DND-41 (cell line): ENCODE measurements around the gene LMF1.
A peak's percentile ranks its signal among the peaks of the same experiment; 100 is the strongest.
"Not testable (repeated sequence)": the region's sequence is repeated elsewhere in the genome, so short reads cannot be mapped to it uniquely, and the experiment has no call there.

Experiments
- ATAC-seq: fragments of 200-7000 bp; cut with Tn5 transposase; 3 replicates; pipeline ENCODE4 v1.9.1; 2021; ENCODE audit warnings: low read depth; ENCODE audit not compliant: insufficient read depth
- DNase-seq: peaks from one replicate; pipeline ENCODE4 v3.0.0-alpha.2; 2020
- H2AFZ ChIP-seq: 2 replicates; pipeline ENCODE4 v1.6.0; 2012; ENCODE audit warnings: low read depth, low read length
- H3K27ac ChIP-seq: 2 replicates; pipeline ENCODE4 v1.5.1; 2012; ENCODE audit warnings: low read length, inconsistent platforms
- H3K27me3 ChIP-seq: fragments of 200-600 bp; sonication (generic); 2 replicates; pipeline ENCODE4 v1.6.0; 2012; ENCODE audit warnings: low read length, mild to moderate bottlenecking, inconsistent platforms; ENCODE audit not compliant: insufficient read depth, poor library complexity
- H3K36me3 ChIP-seq: 2 replicates; pipeline ENCODE4 v1.5.1; 2012; ENCODE audit warnings: low read length, inconsistent platforms; ENCODE audit not compliant: insufficient read depth
- H3K4me1 ChIP-seq: 2 replicates; pipeline ENCODE4 v1.5.1; 2012; ENCODE audit warnings: mild to moderate bottlenecking, low read length; ENCODE audit not compliant: insufficient read depth
- H3K4me2 ChIP-seq: 2 replicates; pipeline ENCODE4 v1.6.0; 2012; ENCODE audit warnings: mild to moderate bottlenecking, moderate library complexity, low read length, inconsistent platforms; ENCODE audit not compliant: insufficient read depth
- H3K4me3 ChIP-seq, 2 experiments: fragments of 200-600 bp in 1 of 2; shearing (Covaris generic) in 1 of 2; 2 replicates each; pipeline ENCODE4 v1.5.1; 2012 to 2016; ENCODE audit warnings: inconsistent platforms in 2 of 2, low read length in 2 of 2, mild to moderate bottlenecking in 2 of 2, low read depth in 1 of 2, moderate library complexity in 1 of 2
- H3K79me2 ChIP-seq: 2 replicates; pipeline ENCODE4 v1.6.0; 2012; ENCODE audit warnings: low read length, inconsistent platforms; ENCODE audit not compliant: insufficient read depth
- H3K9ac ChIP-seq: 2 replicates; pipeline ENCODE4 v1.6.0; 2012; ENCODE audit warnings: low read depth, mild to moderate bottlenecking, inconsistent platforms, low read length, moderate library complexity
- H3K9me3 ChIP-seq: 2 replicates; pipeline ENCODE4 v1.5.1; 2012; ENCODE audit warnings: low read length, moderate library complexity, mild to moderate bottlenecking, inconsistent platforms; ENCODE audit not compliant: insufficient read depth, severe bottlenecking
- H4K20me1 ChIP-seq: 2 replicates; pipeline ENCODE4 v1.6.0; 2012; ENCODE audit warnings: low read length; ENCODE audit not compliant: insufficient read depth
- CTCF ChIP-seq: IDR thresholded peaks from 2 replicates; pipeline ENCODE4 v1.5.1; 2012; ENCODE audit warnings: borderline replicate concordance, low read length, moderate library complexity, mild to moderate bottlenecking; ENCODE audit not compliant: poor library complexity, severe bottlenecking; ENCODE audit errors: extremely low read depth
- EZH2 ChIP-seq: IDR thresholded peaks from 3 replicates; pipeline ENCODE4 v1.6.1; 2012; ENCODE audit warnings: borderline replicate concordance, low read depth, mild to moderate bottlenecking, moderate library complexity, low read length, inconsistent platforms; ENCODE audit not compliant: severe bottlenecking

LMF1 gene

GRCh38 chr16:821751-822150 is 149.0 kb downstream of the LMF1 start:
- Histone ChIP-seq H3K9ac (no peak overlapping the region), H3K27me3 (no peaks in the 10 kb centered on the region), H3K4me1 (no peaks in the 10 kb centered on the region), H3K79me2 (no peaks in the 10 kb centered on the region), H3K36me3 (no peaks in the 10 kb centered on the region), H2AFZ (no peak overlapping the region), H3K27ac (no peak overlapping the region), H3K9me3 (no peaks in the 10 kb centered on the region), H4K20me1 (no peaks in the 10 kb centered on the region), H3K4me3 (no peak overlapping the region), H3K4me2 (no peak overlapping the region)
- DNase-seq (no peak), ATAC-seq (no peak)
- TF ChIP-seq EZH2: no peak
- TF ChIP-seq CTCF: no peak

GRCh38 chr16:820748-821147 is 150.0 kb downstream of the LMF1 start:
- Histone ChIP-seq H2AFZ (no peak overlapping the region), H3K4me3 (no peak overlapping the region), H3K9me3 (no peaks in the 10 kb centered on the region), H3K27me3 (no peaks in the 10 kb centered on the region), H3K27ac (no peak overlapping the region), H3K79me2 (no peaks in the 10 kb centered on the region), H4K20me1 (no peaks in the 10 kb centered on the region), H3K36me3 (no peaks in the 10 kb centered on the region), H3K9ac (no peak overlapping the region), H3K4me1 (no peaks in the 10 kb centered on the region), H3K4me2 (no peak overlapping the region)
- TF ChIP-seq EZH2 (no peak), CTCF (no peak)
- no peak for ATAC-seq
- no peak for DNase-seq

- not testable (repeated sequence) for H3K4me3 ChIP-seq, H3K9ac ChIP-seq, H3K9me3 ChIP-seq, H3K4me1 ChIP-seq, DNase-seq, H3K4me2 ChIP-seq, H2AFZ ChIP-seq, H4K20me1 ChIP-seq, H3K27me3 ChIP-seq, H3K27ac ChIP-seq, H3K79me2 ChIP-seq, ATAC-seq, H3K36me3 ChIP-seq
Observed at GRCh38 chr16:820044-820408, 150.8 kb downstream of the LMF1 start.

GRCh38 chr16:819336-820043 is 151.3 kb downstream of the LMF1 start:
- TF ChIP-seq CTCF (no peak), EZH2 (no peak)
- Histone ChIP-seq H3K9me3 (no peaks in the 10 kb centered on the region), H3K27me3 (no peaks in the 10 kb centered on the region), H3K4me2 (no peak overlapping the region), H3K4me3 (no peak overlapping the region), H3K9ac (no peak overlapping the region), H4K20me1 (no peaks in the 10 kb centered on the region), H2AFZ (no peak overlapping the region), H3K27ac (no peak overlapping the region), H3K79me2 (no peaks in the 10 kb centered on the region), H3K4me1 (no peaks in the 10 kb centered on the region), H3K36me3 (no peaks in the 10 kb centered on the region)
- peak; percentile 52; the same call in 1 of the 3 replicates for ATAC-seq
- DNase-seq: no peak
